Measurements from ENCODE around the gene GCK. TPM values are rescaled to one million over a fixed set of nuclear protein-coding genes. Genes with fewer than 3 reads are reported as not detected.

Gene GCK
- total and polyA plus RNA-seq, 2 of the 13 experiments (the other 11 are each of a cell fraction or from before 2014, with no cell fraction given), result not detected

GRCh38 chr7:44200699-44201461, 11.6 kb upstream of the GCK start, which contains the start of gene YKT6 (continued):
- 0 out of 2 replicates have a peak, but pooled peaks have one; percentile 50 for TF ChIP-seq ZNF597 (CRISPR knock-in tag; IDR thresholded peaks at IDR 0.05)
- TF ChIP-seq ZNF775 (CRISPR knock-in tag; IDR thresholded peaks at IDR 0.05; ENCODE audit: borderline replicate concordance), result no peak
- TF ChIP-seq MEIS2 (CRISPR knock-in tag; IDR thresholded peaks at IDR 0.05), result peak; percentile 66; the same call in 1 of the 2 replicates
- peak; percentile 66; the same call in 1 of the 2 replicates for TF ChIP-seq ZNF792 (CRISPR knock-in tag; IDR thresholded peaks at IDR 0.05)
- no peak for TF ChIP-seq GFI1 (CRISPR knock-in tag; IDR thresholded peaks at IDR 0.05; ENCODE audit: borderline replicate concordance)
- TF ChIP-seq ZNF292 (CRISPR knock-in tag; IDR thresholded peaks at IDR 0.05; ENCODE audit: borderline replicate concordance, low read depth), result no peak
- TF ChIP-seq DZIP1 (CRISPR knock-in tag; IDR thresholded peaks at IDR 0.05), result no peak
- TF ChIP-seq TCF7L2 (IDR thresholded peaks at IDR 0.05; ENCODE audit: low read depth, low read length), result no peak
- TF ChIP-seq ZNF24 (IDR thresholded peaks at IDR 0.05), result no peak
- no peak for TF ChIP-seq ZNF274 (CRISPR knock-in tag; IDR thresholded peaks at IDR 0.05)
- no peak for TF ChIP-seq ZNF281 (CRISPR knock-in tag; IDR thresholded peaks at IDR 0.05; ENCODE audit: borderline replicate concordance)
- peak; percentile 49; the same call in 1 of the 2 replicates for TF ChIP-seq ZSCAN20 (CRISPR knock-in tag; IDR thresholded peaks at IDR 0.05; ENCODE audit: borderline replicate concordance)
- no peak for TF ChIP-seq ZBTB8A (CRISPR knock-in tag; IDR thresholded peaks at IDR 0.05; ENCODE audit: borderline replicate concordance, low read depth)
- no peak for TF ChIP-seq NRL (CRISPR knock-in tag; IDR thresholded peaks at IDR 0.05; ENCODE audit: borderline replicate concordance)
- TF ChIP-seq TFAP4 (IDR thresholded peaks at IDR 0.05; ENCODE audit: borderline replicate concordance, low read depth), result peak; percentile 72; the same call in 1 of the 2 replicates
- TF ChIP-seq ZNF354B (CRISPR knock-in tag; IDR thresholded peaks at IDR 0.05), result no peak
- TF ChIP-seq ZNF225 (CRISPR knock-in tag; IDR thresholded peaks at IDR 0.05), result peak; percentile 57; the same call in 1 of the 2 replicates
- no peak for TF ChIP-seq ARNT (IDR thresholded peaks at IDR 0.05)
- TF ChIP-seq TRIM22 (IDR thresholded peaks at IDR 0.05), result no peak
- TF ChIP-seq TBP (CRISPR knock-in tag; IDR thresholded peaks at IDR 0.05), result no peak
- TF ChIP-seq PAWR (CRISPR knock-in tag; IDR thresholded peaks at IDR 0.05; ENCODE audit: borderline replicate concordance), result no peak

All from HepG2 (cell line).